Activated effector memory CD4-positive, alpha-beta T cell treated with anti-CD3 and anti-CD28 coated beads, Interleukin-2, amount 50 U/mL, for 16 hours (primary cell): ENCODE measurements around the gene DIDO1.
"Not testable (repeated sequence)": the region's sequence is repeated elsewhere in the genome, so short reads cannot be mapped to it uniquely, and the experiment has no call there.

ENCODE experiments used
- DNase-seq: peaks from one replicate; pipeline ENCODE4 v3.0.0-alpha.2; 2020

Gene DIDO1

DNA sequence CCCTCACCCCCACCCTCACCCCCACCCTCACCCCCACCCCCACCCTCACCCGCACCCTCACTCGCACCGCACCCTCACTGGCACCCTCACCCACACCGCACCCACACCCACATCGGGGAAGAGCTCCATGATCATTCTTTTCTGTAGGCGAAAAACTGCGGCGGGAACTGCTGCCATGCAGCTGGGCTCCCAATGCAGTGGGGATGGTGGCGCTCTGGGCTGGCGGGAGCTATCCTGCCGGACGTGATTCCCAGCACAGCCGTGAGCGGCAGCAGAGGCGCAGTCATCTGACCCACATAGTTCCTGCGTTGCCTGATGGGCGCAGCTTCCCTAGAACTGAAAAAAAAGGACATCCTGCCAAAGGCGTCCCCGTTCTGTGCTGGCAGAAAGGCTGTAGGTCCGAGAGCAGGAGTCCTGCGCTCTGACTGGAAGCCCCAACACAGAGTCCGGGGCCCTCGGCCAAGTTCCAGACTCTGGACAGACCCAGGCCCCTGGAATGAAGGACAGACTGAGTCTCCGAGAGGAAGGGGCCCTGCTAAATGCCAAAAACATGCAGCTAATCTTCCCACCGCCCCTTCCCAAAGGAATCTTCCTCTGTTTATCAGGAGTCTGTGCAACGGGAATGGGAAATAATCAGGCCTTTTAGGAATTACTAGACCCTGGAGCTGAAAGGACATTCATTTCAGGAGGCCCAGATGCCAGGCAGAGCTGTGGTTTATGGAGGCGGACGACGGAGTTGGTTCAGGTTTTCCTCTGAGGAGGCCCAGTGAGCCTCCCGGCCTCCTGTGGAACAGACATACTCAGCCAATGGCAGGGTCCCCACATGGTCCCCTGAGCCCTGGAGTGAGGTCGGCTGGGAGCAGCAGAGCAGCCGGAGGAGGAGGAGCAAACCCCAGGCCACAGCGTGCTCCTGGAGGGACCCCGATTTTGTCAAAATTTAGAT lies 50.6 kb downstream of the DIDO1 start:
- DNase-seq, result no peak

DNA sequence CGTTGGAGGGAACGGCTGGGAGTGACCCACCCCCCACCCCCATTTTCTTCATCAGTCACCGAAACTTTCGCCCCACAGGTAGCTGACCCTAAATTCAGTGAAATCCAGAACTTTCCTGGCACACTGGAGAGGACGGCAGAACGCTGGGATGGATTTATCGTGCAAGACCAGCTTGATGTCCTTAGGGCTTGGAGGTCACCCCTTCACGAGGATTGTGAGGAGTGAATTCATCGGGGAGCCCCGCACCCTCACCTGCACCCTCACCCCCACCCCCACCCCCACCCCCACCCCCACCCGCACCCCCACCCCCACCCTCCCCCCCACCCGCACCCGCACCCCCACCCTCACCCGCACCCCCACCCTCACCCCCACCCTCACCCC lies 51.4 kb downstream of the DIDO1 start:
- no peak for DNase-seq

DNA sequence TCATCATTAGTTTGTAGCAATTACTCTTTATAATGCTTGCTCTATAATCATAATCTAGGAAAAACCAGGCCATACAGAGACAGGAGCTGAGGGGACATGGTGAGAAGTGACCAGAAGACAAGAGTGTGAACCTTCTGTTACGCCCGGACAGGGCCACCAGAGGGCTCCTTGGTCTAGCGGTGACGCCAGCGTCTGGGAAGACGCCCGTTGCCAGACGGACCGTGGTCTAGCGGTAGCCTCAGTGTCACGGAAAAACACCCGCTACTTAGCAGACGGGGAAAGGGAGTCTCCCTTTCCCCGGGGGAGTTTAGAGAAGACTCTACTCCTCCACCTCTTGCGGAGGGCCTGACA lies 52.6 kb downstream of the DIDO1 start:
- peak; percentile 75 for DNase-seq

DNA sequence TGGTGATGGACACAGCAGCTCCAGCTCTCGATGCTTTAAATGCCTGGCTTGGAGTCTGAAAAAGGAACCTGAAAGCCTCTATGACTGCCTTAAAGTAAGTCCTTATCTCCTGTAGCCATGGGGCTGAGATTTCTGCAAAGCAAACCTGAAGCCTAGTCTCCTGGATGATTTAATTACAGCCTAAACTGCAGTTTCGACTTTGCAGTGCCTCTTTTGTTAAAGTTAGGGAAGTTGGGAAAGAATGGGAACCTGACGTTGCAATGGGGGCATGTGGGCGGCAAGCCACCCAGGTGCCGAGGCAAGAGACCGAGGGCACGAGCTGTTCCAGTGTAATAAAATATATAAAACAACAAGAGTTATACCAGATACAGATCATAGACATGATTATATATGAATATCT lies 53.0 kb downstream of the DIDO1 start:
- DNase-seq, result no peak

DNA sequence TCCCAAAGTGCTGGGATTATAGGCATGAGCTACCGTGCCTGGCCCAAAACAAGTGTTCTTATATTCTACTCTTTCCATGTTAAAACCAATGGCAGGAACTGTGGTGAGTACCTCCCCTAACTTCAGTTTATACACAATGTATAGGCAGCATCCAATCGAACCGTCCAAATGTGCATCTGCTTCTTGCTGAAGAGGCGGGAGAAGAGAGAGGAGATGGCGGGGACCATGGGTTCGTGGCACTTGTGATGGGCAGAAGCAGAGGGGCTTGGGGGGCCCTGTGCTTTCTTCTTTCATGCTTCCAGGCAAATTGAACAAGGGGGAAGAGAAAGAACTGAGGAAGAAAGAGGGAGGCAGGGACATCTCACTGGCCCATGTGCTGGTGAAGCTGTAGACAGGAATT lies 53.4 kb downstream of the DIDO1 start:
- DNase-seq, result no peak

DNA sequence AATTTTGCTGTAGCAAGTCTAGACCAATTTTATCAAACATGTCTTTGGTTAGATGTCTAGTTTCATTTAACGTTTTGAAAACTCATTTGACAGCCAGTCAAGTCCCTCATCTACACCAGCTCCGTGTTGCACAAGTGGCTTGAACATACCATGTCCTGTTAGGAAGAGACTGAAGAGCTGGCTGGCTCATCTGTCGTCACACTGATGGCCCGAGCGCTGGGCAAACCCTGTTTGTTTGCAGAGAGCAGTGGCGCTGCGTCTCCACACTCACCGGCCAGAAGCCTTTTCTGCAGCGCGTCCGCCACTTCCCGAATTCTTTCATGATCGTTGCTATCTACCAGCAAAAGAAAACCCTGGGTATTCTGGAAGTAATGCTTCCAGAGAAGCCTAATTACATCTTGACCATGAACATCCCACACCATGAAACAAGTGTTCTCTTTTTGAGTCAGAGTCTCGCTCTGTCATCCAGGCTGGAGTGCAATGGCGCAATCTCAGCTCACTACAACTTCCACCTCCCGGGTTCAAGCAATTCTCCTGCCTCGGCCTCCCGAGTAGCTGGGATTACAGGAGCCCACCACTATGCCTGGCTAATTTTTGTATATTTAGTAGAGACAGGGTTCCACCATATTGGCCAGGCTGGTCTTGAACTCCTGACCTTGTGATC lies 54.0 kb downstream of the DIDO1 start:
- DNase-seq, result no peak

DNA sequence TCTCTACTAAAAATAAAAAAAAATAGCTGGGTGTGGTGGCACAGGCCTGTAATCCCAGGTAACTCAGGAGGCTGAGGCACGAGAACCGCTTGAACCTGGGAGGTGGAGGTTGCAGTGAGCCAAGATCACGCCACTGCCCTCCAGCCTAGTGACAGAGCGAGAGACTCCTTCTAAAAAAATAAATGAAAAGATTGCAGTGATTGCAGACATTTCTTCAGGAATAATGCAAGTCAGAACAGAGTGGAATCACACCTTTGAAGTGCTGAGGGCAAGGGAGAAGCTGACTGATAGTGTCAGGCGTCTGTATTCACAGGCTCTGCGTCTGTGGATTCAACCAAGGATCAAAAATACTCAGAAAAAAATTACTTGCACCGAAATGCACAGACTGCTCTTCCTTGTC lies 62.1 kb downstream of the DIDO1 start:
- no peak for DNase-seq

DNA sequence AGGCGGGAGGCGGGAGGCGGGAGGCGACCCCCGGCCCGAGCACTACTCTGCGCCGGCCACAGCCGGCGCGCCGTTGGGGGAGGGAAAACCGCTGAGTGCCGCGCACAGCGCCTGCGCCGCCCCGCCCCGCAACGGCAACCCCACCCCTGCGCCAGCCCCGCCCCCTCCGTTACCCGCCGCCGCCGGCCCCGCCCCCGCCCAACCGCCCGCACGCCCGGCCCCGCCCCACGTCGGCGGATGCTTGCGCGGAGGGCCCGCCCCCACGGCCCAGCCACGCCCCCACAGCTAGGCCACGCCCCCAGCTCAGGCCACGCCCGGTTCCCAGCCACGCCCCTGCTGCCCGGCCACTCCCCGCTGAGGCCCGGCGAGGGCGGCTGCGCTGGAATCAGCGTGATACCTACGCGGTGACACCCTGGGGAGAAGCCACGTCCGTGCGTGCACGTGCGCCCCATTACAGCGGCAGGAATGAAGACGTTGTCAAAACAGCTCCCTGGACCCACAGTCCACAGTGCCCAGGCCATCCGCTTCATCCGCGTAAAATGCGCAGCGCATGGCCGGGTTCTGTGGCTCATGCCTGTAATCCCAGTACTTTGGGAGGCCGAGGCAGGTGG lies 64.5 kb downstream of the DIDO1 start, which contains the start of gene TCFL5:
Gene TCFL5, minus strand, starts transcription at position 97 of the 611 bp plus-strand sequence. CDS start 152 bp downstream, outside the sequence.
- peak; percentile 98 for DNase-seq

DNA sequence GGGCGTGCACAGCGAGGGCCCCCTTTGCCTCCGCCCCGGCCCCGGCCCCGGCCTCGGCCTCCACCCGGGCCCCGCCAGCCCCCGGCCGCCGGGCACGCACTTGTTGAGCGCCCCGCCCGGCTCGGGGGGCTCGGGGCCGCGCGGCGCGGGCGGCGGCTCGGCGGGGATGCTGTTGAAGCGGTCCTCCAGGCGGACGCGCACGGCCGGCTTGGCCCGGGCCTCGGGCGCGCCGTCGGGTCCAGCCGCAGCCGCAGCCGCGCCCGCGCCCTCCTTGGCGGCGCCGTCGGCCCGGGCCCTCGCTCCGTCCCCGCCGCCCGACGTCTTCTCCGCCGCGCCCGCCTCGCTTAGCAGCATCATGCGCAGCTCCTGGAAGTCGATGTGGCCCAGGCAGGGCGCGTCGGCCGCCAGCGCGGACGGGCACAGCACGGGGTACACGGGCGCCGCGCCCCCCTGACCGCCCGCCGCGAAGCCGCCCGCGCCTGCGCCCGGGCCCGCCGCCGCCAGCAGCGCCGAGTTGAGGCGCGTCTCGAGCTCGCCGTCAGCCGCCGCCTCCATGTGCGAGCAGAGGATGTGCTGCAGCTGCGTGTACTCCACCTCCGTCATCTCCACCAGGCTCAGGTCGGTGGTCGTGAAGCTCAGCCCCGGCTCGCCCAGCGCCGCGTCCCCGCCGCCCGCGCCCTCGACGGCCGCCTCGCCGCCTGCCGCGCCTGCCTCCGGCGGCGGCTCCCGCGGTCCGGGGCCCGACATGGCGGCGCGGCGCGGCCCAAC lies 65.2 kb downstream of the DIDO1 start:
- DNase-seq, result peak; percentile 79

DNA sequence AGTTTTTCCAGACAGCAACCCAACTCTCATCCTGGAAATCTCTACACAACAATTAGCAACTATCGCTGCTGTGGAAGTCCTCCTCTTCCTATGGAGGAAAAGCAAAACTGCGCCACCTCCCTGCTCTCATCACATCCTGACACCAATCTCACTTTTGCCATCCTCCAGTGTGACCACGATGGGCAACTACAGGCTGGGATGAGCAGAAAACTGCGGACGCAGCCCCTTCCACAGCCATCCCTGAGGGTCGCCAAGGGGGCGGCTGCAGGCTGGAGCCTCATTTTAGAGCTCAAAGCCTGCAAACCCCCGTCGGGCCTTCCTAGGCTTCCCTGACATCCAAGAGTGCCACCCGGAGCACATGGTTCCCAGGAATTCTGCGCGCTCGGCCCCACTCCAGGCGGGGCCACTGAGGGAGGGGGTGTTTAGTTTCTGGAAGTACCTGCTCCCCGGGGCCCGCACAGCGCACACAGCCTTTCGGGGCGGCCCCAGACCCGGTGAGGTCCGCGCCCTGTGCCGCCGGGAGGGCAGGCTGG lies 65.8 kb downstream of the DIDO1 start:
- DNase-seq, result no peak

DNA sequence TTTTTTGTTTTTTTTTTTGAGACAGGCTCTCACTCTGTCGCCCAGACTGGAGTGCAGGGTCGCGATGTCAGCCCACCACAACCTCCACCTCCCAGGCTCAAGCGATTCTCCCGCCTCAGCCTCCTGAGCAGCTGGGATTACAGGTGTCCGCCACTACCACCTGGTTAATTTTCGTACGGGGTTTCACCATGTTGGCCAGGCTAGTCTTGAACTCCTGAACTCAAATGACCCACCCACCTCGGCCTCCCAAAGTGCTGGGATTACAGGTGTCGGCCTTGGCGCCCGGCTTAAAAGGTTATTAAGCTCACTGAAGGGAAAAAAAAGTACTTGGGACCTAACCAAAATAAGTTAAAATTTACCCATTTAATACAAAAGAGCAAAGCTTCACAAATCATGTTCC lies 66.6 kb downstream of the DIDO1 start:
- no peak for DNase-seq

DNA sequence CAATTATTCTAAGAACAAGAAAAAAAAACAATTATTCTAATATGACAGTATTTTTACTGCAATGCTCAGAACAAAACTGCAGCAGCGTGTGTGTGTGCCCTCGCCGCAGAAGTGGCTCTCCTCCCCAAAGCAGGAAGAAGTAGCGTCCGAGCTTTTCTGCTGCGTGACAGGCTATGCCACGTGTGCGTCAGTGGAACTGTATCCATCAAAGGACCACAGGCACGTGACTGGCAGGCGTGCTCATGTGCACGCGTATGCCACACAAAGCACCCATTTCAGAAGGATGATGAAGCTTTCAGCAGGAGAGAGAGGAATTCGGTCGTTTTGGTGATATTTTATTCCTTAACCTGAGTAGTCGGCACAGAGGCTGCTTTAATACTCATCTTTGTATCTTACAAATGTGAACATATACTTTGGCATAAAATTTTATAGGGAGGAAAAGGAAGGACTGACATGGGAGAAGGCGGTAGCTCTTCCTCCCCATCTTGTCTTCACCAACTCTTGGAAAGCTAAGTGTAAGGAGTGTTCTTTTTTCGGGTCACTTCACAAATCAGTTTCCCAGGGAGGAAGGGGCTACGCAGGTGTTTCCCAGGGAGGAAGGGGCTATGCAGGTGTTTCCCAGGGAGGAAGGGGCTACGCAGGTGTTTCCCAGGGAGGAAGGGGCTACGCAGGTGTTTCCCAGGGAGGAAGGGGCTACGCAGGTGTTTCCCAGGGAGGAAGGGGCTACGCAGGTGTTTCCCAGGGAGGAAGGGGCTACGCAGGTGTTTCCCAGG lies 68.1 kb downstream of the DIDO1 start:
- no peak for DNase-seq

DNA sequence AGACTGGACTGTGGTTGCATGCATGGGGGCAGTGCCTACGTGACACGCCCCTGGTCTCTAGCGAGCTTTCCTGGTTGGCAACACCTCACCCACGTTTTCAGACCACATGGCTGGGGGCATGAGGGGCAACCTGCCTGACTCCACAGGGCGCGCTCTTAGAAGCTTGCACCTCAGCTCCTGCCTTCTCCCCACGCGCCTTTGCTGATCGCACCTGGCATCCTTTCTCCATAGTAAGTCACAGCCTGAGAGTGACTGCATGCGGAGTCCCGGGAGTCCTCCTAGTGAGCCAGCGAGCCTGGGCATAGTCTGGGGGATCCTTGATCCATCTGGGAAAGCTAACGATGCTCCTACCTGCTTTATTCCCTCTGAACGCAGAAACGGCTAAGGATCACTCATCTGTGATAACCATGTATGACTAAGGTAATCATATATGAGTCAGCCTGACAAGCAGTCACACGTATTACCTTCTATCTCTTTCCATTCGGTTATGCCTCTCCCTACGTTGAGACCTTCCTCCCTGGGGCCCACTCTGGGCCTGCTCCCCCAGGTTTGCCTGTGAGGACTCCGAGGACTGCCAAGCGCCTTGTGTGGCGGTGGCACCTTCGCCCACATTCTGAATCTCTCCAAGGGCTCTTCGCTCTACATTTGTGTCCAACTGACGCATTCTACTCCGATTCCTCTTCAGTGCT lies 69.2 kb downstream of the DIDO1 start:
- no peak for DNase-seq

DNA sequence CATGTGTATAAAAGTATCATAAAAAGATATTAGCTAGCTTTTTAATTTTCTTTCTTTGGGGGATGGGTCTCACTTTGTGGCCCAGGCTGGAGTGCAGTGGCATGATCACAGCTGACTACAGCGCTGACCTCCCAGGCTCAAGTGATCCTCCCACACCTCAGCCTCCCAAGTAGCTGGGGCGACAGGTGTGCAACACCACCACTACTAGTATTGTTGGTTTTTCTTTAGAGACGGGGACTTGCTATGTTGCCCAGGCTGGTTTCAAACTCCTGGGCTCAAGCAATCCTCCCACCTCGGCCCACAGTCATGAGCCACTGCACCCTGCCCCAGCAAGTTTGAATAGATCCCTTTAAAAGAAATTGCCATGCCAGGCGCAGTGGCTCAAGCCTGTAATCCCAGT lies 71.2 kb downstream of the DIDO1 start:
- DNase-seq, result no peak

DNA sequence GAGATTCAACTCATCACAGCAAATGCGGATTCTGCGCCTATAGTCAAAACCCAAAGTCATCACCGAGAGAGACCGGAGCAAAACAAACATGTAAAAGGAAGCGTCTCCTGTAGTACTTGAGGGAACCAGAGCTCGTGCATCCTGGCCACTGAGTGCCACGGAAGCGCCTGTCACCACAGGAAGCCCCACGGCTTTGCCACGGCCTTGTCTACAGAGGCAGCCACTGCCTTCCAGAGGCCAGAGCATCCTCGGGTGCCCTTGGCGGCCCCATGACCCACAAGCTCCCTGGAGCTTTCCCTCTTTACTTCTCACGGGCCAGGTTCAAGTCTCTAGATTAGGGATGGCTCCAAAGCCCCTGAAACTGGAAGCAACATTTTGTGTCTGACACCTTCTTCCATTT lies 72.2 kb downstream of the DIDO1 start:
- no peak for DNase-seq

DNA sequence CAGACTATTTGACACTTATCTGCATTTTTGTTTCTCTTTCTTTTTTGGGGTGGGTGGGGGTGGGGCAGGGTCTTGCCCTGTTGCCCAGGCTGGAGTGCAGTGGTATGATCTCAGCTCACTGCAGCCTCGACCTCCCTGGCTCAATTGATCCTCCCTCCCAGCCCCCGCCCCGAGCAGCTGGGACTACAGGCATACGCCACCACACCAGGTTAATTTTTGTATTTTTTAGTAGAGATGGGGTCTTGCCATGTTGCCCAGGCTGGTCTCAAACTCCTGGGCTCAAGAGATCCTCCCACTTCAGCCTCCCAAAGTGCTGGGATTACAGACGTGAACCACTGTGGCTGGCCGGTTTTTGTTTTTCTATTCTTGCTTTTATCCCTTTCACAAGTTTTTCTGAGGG lies 73.0 kb downstream of the DIDO1 start:
- not testable (repeated sequence) for DNase-seq

DNA sequence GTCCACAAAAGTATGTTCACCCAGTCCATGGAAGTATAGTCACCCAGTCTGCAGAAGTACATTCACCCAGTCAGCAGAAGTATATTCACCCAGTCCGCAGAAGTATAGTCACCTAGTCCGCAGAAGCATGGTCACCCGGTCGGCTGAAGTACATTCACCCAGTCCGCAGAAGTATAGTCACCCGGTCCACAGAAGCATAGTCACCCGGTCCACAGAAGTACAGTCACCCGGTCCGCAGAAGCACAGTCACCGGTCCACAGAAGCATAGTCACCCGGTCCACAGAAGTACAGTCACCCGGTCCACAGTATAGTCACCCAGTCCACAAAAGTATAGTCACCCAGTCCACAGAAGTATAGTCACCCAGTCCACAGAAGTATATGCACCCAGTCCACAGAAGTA lies 73.5 kb downstream of the DIDO1 start:
- DNase-seq, result no peak

DNA sequence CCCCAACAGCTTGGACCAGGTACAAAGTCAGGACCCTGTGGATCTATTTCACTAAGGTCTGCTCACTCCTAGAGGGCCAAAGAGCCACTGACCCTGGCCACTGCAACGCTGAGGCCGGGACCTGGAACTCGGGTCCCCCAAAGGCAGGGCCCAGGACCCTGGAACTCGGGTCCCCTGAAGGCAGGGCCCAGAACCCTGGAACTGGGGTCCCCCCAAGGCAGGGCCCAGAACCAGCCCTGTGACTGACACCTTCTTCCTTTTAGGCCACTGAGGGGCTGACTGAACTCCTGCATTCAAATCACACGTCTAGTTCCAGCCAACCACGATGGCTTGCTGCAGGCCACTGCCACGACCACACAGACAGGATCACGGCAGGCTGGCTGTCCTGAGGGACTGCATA lies 74.1 kb downstream of the DIDO1 start:
- no peak for DNase-seq

DNA sequence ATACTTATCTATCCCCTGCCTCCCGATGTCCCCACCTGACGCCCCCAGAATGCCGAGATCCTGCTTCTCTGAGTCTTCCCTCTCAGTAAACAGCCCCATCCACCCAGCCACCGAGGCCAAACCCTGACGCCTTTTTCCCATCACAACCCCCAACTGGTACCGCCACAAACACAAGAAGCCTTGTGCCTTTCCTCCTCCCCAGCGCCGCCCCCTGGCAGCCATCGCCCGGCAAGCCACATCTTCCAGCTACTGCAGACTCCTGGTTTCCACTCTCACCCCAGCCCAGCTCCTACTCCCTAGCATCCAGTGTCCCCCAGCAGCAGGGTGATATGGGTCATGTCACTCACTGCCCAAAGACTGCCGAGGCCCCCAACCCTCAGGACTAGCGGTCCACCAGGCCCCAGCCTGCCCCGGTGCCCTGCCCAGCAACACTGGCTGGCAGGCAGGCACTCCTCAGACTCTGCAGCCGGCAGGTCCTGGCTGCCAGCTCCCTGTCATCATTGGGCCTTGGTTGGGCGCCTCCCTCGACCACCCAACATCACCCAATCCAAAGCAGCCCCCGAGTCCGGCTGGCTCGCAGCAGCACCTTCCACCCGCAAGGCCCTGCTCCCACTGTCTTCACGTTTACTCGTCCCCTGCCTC lies 75.9 kb downstream of the DIDO1 start:
- DNase-seq, result no peak

DNA sequence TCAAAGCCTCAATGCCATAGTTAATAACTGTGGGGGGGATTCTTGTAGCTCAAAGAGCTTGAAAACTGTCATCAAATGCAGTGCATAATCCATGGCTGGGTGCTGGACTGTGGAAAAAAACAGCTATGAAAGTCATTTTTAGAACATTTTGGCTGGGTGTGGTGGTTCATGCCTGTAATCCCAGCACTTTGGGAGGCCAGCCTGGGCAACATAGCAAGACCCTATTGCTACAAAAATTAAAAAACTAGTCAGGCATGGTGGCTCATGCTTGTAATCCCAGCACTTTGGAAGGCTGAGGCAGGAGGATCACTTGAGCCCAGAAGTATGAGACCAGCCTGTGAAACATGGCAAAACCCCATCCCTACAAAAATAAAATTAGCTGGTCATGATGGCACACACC lies 76.9 kb downstream of the DIDO1 start:
- DNase-seq, result no peak

DNA sequence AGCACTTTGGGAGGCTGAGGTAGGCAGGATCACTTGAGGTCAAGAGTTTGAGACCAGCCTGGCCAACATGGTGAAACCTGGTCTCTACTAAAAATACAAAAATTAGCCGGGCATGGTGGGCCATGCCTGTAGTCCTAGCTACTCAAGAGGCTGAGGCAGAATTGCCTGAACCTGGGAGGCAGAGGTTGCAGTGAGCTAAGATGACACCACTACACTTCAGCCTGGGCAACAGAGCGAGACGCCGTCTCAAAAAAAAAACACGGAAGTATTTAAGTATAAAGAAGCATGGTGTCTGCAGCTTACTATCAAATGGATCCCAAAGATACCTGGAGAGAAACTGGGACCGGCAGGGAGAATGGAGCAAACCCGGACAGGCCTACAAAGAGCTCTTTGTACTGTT lies 77.4 kb downstream of the DIDO1 start:
- DNase-seq, result not testable (repeated sequence)
